ENCODE measurements around the gene PSEN2. TPM values are rescaled to one million over a fixed set of nuclear protein-coding genes. Genes with fewer than 3 reads are reported as not detected.

PSEN2 gene
- total and polyA plus RNA-seq, 2 donors (not counting 3 experiments of a cell fraction or from before 2014, with no cell fraction given): 12.5 to 19.3 TPM

- H3K79me2 ChIP-seq (ENCODE audit: control insufficient read depth, insufficient read depth, low read length): no peaks in the 10 kb centered on the region
- H3K36me3 ChIP-seq (ENCODE audit: control insufficient read depth in 2 of 2, extremely low read depth in 1 of 2, insufficient read depth in 2 of 2, low read length in 2 of 2): no peaks in the 10 kb centered on the region
- TF ChIP-seq POLR2AphosphoS5 (IDR thresholded peaks at IDR 0.05; ENCODE audit: insufficient read depth, low read depth, low read length): no peak
- no peak for TF ChIP-seq MAX (IDR thresholded peaks at IDR 0.05; ENCODE audit: insufficient read depth, insufficient read length)
- no peak for TF ChIP-seq CTCF (IDR thresholded peaks at IDR 0.05; ENCODE audit: extremely low read depth in 1 of 2, insufficient read depth in 1 of 2, low read depth in 1 of 2, low read length in 2 of 2)
- TF ChIP-seq EZH2 (IDR thresholded peaks at IDR 0.05; ENCODE audit: borderline replicate concordance, low read depth, low read length, severe bottlenecking): no peak
- no peak for TF ChIP-seq FOS (IDR thresholded peaks at IDR 0.05; ENCODE audit: borderline replicate concordance, insufficient read depth, low read length)
- no peak for TF ChIP-seq POLR2A (IDR thresholded peaks at IDR 0.05; ENCODE audit: low read depth, low read length)
- no peak for TF ChIP-seq MYC (IDR thresholded peaks at IDR 0.05; ENCODE audit: low read depth, low read length)
- dilution Hi-C loops (cut with MboI; ENCODE audit: extremely low pct_ligation_motif_present, low sequenced_read_pairs): no loop called here
- ChIA-PET CTCF (interaction anchor here (0.8 to 1.7 kb wide), 2 partner anchors 12 to 293 kb away, joined by 3 to 5 read pairs; no protein-coding TSS in a partner anchor), POLR2A (no interaction called here)
- H4K20me1 ChIP-seq (replicated peaks; ENCODE audit: control insufficient read depth, extremely low read depth, insufficient read depth, low read length): no peaks in the 10 kb centered on the region
- no peaks in the 10 kb centered on the region for H3K27me3 ChIP-seq (ENCODE audit: control insufficient read depth in 2 of 2, insufficient read depth in 2 of 2, low read length in 2 of 2)
- no peaks in the 10 kb centered on the region for H3K9me1 ChIP-seq (replicated peaks; ENCODE audit: control insufficient read depth, extremely low read depth, insufficient read depth, low read length)
- H2AFZ ChIP-seq (ENCODE audit: low read depth, low read length): no peak overlapping the region
- no peak overlapping the region for H3K4me3 ChIP-seq (replicated peaks in 1 of 3; ENCODE audit: insufficient read depth in 1 of 3, low read depth in 1 of 3, low read length in 3 of 3)
- H3K9ac ChIP-seq (replicated peaks; ENCODE audit: extremely low read depth, insufficient read depth, low read length): no peak overlapping the region
- no peaks in the 10 kb centered on the region for H3K9me3 ChIP-seq (replicated peaks; ENCODE audit: control insufficient read depth, insufficient read depth, low read length)
- no TSS peak for BruUV-seq (replicated peaks)
- no peak overlapping the region for H3K4me2 ChIP-seq (ENCODE audit: insufficient read depth, low read length)
- no peak overlapping the region for H3K27ac ChIP-seq (ENCODE audit: insufficient read depth, low read depth, low read length)
- DNase-seq (ENCODE audit: low read depth, low spot score) (no peak), FAIRE-seq (no peak)
- no peaks in the 10 kb centered on the region for H3K4me1 ChIP-seq (ENCODE audit: control insufficient read depth, extremely low read depth, insufficient read depth, low read length)
- intact Hi-C loops (cut with micrococcal nuclease): loop anchor here (10.0 kb wide), 1 partner anchor 215 kb away; no protein-coding TSS in a partner anchor
Observed at GRCh38 chr1:226919587-226919986, 49.2 kb downstream of the PSEN2 start.
